COLO668 (cell line): Measurements from ENCODE around the gene APC2.
A peak's percentile ranks its signal among the peaks of the same experiment; 100 is the strongest.

Experiments used
- DNase-seq: peaks from one replicate; lab custom pipeline; 2025; ENCODE audit not compliant: unreplicated experiment; lab: John Stamatoyannopoulos, UW

The APC2 gene

GRCh38 chr19:1445185-1445931, 4.6 kb upstream of the APC2 start:
- peak; percentile 77 for DNase-seq

GRCh38 chr19:1445932-1446712, 3.8 kb upstream of the APC2 start:
- DNase-seq: peak; percentile 36

- DNase-seq: no peak
Observed at GRCh38 chr19:1446713-1447481, 3.0 kb upstream of the APC2 start.

- no peak for DNase-seq
Observed at GRCh38 chr19:1447504-1447903, 2.4 kb upstream of the APC2 start.

- no peak for DNase-seq
Observed at GRCh38 chr19:1447944-1448343, 2.0 kb upstream of the APC2 start.

- no peak for DNase-seq
Observed at GRCh38 chr19:1450735-1451731, 1.1 kb downstream of the APC2 start.

GRCh38 chr19:1451916-1452801, 2.2 kb downstream of the APC2 start:
- no peak for DNase-seq

- DNase-seq: peak; percentile 10
Observed at GRCh38 chr19:1452802-1453524, 3.0 kb downstream of the APC2 start.

GRCh38 chr19:1453525-1454364, 3.8 kb downstream of the APC2 start:
- peak; percentile 35 for DNase-seq

GRCh38 chr19:1455002-1455335, 5.0 kb downstream of the APC2 start:
- DNase-seq: peak; percentile 49

- peak; percentile 79 for DNase-seq
Observed at GRCh38 chr19:1455336-1456120, 5.6 kb downstream of the APC2 start.

GRCh38 chr19:1456121-1456900, 6.4 kb downstream of the APC2 start:
- no peak for DNase-seq

GRCh38 chr19:1457031-1457739, 7.3 kb downstream of the APC2 start:
- peak; percentile 10 for DNase-seq

- no peak for DNase-seq
Observed at GRCh38 chr19:1457892-1458291, 8.0 kb downstream of the APC2 start.

GRCh38 chr19:1459479-1459878, 9.6 kb downstream of the APC2 start:
- no peak for DNase-seq
